GM12891 (cell line): ENCODE results near the gene EML6.
"Not testable (repeated sequence)": the region's sequence is repeated elsewhere in the genome, so short reads cannot be mapped to it uniquely, and the experiment has no call there.

Experiments used
- DNase-seq: peaks from one replicate; pipeline ENCODE4 v3.0.0; 2011; ENCODE audit warnings: low spot score; ENCODE audit not compliant: insufficient read length
- FAIRE-seq: peaks from 2 replicates; lab custom pipeline; 2011; peaks lifted over from hg19 to GRCh38; lab: Jason Lieb, UNC
- PAX5 ChIP-seq: IDR thresholded peaks from 2 replicates; pipeline ENCODE4 v1.6.1; 2011; ENCODE audit warnings: low read length, moderate library complexity, mild to moderate bottlenecking; ENCODE audit not compliant: insufficient read depth, severe bottlenecking
- POLR2A ChIP-seq: IDR thresholded peaks from 2 replicates; pipeline ENCODE4 v1.6.1; 2011; ENCODE audit warnings: low read depth, low read length, control low read depth
- POLR2AphosphoS5 ChIP-seq: IDR thresholded peaks from 2 replicates; pipeline ENCODE4 v1.6.1; 2011; ENCODE audit warnings: low read depth, low read length, control low read depth
- POU2F2 ChIP-seq: IDR thresholded peaks from 2 replicates; pipeline ENCODE4 v1.6.1; 2011; ENCODE audit warnings: low read depth, mild to moderate bottlenecking, control low read depth, low read length, moderate library complexity
- SPI1 ChIP-seq: IDR thresholded peaks from 2 replicates; pipeline ENCODE4 v1.6.1; 2011; ENCODE audit warnings: low read depth, low read length, control low read depth
- TAF1 ChIP-seq: IDR thresholded peaks from 2 replicates; pipeline ENCODE4 v1.6.1; 2011; ENCODE audit warnings: low read depth, low read length, control low read depth

EML6 gene

DNA sequence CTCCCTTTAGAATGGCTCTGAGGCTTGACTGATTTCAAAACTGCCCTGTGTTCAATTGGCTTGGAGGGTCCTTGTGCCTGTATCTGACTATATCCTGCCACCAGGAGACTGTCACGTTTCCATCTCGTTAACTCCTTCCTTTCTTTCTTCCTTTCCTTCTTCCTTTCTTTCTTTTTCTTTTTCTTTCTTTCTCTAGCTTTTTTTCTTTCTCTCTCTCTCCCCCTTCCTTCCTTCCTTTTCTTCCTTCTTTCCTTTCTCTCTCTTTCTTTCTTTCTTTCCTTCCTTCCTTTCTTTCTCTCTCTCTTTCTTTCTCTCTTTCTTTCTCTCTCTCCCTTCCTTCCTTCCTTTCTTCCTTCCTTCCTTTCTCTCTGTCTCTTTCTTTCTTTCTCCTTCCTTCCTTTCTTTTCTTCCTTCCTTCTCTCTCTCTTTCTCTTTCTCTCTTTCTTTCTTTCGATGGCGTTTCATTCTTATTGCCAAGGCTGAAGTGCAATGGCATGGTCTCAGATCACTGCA is 38.1 kb upstream of the EML6 start:
- TF ChIP-seq POU2F2 (no peak), TAF1 (no peak), POLR2AphosphoS5 (no peak), SPI1 (no peak), POLR2A (no peak), PAX5 (no peak)
- FAIRE-seq (no peak), DNase-seq (no peak)

DNA sequence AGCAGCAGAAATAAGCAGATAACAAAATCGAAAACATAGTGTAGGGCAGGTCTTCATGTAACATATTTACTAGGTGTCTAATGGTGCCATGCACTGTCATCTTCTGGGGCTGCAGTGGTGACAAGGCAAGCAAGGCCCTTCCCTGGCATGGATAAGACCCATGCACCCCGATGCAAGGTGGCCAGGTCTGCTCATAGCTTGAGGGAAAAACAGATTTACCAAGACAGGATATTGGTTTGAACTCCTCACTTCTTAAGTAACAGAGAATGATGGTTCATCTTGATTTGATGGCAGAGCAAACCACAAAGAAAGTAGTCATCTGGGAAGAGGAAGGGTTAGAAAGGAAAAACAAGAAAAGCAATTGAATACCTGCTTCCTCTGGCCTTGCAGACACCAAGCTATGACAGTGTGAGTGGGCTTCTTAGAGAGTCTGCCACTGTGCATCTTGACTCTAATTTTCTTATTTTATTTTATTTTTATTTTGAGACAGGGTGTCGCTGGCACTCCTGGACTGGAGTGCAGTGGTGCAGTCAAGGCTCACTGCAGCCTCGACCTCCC is 35.8 kb upstream of the EML6 start:
- FAIRE-seq, result no peak
- TF ChIP-seq POU2F2, result no peak
- TF ChIP-seq PAX5, result no peak
- TF ChIP-seq POLR2AphosphoS5, result no peak
- no peak for TF ChIP-seq TAF1
- no peak for TF ChIP-seq SPI1
- TF ChIP-seq POLR2A, result no peak
- no peak for DNase-seq

DNA sequence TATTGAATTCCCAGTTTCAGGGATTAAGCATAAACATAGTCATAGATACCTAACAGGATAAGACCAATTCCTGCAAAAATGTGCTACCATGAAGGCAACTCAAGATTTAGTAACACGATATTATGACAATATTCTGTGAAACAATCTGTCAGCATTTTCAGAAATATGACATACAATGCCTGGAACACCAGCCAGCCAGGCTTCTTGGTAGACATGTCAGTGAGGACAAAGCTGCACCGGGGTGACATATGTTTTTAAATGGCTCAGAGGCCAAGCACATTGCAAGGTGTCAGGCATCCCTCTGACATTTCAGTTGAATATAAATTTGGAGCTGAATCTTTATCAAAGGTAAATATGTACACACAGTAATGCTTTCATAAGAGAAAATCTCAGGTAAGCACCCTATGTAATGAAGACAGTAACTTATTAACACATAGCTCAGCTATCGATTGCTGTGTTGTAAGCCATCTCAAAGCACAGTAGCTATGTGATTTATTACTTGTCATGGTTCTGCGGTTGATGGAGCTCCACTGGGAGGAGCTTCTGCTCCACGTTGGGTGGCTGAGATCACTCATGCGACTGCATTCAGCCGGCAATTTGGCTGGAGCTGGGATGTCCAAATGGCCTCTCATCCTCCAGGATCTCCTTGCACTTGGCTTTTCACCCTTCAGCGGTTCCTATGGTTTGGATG is 31.9 kb upstream of the EML6 start:
- no peak for TF ChIP-seq SPI1
- TF ChIP-seq POU2F2, result no peak
- TF ChIP-seq PAX5, result no peak
- TF ChIP-seq TAF1, result no peak
- TF ChIP-seq POLR2A, result no peak
- no peak for TF ChIP-seq POLR2AphosphoS5
- no peak for DNase-seq
- peak; percentile 40 for FAIRE-seq

DNA sequence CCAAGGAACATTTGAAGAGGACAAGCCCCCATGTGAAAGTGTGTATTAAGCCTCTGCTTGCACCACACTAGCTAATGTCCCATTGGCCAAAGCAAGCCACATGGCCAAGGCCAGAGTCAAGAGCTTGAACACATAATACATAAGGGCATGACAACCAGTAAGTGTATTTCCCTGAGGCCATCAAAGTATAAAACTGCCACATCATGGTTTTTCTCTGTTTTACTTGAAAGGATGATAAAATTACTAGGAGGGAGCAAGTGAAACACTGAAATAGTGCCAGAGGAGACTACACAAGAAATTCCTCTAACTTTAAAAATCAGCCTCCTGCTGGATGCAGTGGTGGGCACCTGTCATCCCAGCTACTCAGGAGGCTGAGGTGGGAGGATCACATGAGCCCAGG is 30.9 kb upstream of the EML6 start:
- no peak for DNase-seq
- TF ChIP-seq POLR2A, result no peak

DNA sequence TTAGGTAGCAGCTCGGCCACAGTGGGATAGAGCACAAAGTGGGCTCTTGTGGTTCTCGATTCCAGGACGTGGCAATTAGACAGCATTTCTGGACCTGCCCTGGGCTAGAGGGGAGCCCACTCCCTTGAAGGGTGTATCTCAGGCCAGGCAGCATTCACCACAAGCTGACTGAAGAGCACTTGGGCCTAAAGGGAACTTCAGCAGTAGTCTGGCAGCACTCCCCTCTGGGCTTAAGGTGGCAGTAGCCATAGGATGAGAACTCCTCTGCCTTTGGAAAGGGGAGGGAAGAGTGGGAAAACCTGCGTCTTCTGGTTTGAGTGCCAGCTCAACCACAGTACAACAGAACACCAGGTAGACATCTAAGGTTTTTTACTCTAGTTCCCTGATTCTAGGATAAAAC is 28.1 kb upstream of the EML6 start:
- DNase-seq (no peak), FAIRE-seq (no peak)
- no peak for TF ChIP-seq SPI1
- no peak for TF ChIP-seq POLR2A
- no peak for TF ChIP-seq POU2F2
- TF ChIP-seq POLR2AphosphoS5, result no peak
- no peak for TF ChIP-seq TAF1
- no peak for TF ChIP-seq PAX5

More for the DNA sequence above, 30.9 kb upstream of the EML6 start:
- FAIRE-seq, result no peak

DNA sequence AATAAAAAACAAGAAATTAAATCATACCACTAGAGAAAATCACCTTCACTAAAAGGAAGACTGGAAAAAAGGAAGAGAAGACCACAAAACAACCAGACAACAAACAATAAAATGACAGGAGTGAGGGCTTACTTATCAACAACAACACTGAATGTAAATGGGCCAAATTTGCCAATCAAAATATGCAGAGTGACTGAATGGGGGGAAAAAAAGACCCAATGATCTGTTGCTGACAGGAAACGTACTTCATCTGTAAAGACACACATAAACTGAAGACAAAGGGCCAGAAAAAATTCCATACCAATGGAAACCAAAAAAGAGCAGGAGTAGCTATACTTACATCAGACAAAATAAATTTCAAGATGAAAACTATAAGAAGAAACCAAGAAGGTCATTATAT is 25.5 kb upstream of the EML6 start:
- FAIRE-seq (no peak), DNase-seq (no peak)
- no peak for TF ChIP-seq POLR2AphosphoS5
- TF ChIP-seq POU2F2, result no peak
- no peak for TF ChIP-seq POLR2A
- TF ChIP-seq TAF1, result no peak
- no peak for TF ChIP-seq SPI1
- TF ChIP-seq PAX5, result no peak

DNA sequence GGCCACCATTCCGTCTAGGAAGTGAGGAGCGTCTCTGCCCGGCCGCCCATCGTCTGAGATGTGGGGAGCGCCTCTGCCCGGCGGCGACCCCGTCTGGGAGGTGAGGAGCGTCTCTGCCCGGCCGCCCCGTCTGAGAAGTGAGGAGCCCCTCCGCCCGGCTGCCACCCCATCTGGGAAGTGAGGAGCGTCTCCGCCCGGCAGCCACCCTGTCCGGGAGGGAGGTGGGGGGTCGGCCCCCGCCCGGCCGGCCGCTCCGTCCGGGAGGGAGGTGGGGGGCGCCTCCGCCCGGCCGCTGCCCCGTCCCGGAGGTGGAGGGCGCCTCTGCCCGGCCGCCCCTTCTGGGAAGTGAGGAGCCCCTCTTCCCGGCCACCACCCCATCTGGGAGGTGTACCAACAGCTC is 24.5 kb upstream of the EML6 start:
- not testable (repeated sequence) for FAIRE-seq, DNase-seq

DNA sequence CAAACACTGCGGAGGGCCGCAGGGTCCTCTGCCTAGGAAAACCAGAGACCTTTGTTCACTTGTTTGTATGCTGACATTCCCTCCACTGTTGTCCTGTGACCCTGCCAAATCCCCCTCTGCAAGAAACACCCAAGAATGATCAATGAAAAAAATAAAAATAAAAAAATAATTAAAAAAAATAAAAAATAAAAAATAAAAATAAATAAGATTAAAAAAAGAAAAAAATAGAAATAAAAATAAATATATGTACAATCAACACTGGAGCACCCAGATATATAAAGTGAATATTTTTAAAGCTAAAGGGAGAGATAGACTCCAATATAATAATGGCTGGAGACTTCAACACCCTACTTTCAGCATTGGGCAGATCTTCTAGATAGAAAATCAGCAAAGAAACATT is 23.8 kb upstream of the EML6 start:
- FAIRE-seq (no peak), DNase-seq (no peak)
- TF ChIP-seq POLR2AphosphoS5 (no peak), POLR2A (no peak), PAX5 (no peak), POU2F2 (no peak), TAF1 (no peak)

DNA sequence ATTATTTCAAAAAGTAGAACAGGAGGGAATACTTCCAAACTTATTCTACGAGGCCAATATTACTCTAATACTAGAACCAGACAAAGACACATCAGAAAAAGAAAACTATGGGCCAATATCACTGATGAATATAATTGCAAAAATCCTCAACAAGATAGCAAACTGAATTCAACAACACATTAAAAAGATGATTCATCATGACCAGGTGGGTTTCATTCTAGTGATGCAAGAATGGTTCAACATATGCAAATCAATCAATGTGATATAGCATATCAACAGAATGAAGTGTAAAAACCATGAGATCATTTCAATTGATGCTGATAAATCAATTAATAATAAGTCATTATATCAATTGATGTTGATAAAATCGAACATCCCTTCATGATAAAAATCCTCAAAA is 22.4 kb upstream of the EML6 start:
- DNase-seq (no peak), FAIRE-seq (no peak)
- no peak for TF ChIP-seq TAF1
- no peak for TF ChIP-seq PAX5
- no peak for TF ChIP-seq POU2F2
- no peak for TF ChIP-seq POLR2A
- TF ChIP-seq POLR2AphosphoS5, result no peak
- TF ChIP-seq SPI1, result no peak

DNA sequence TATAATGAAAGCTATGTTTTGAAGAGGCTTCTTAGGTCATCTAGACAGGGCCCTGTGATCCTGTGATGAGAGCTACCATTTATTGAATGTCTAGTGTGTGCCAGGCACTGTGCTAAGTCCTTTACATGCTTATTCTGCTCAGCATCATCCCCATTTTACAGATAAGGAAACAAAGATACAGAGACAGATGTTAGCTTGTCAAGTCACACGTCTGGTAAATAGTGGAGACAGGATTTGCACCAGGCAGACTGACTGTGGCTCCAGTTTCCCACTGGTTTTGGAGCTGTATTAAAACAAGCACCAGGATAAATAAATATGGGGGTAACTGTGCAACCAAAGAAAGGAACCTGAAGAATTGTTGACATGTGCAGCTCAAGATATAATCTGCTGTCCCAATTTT is 19.2 kb upstream of the EML6 start:
- FAIRE-seq, result peak; percentile 23
- no peak for DNase-seq
- TF ChIP-seq POU2F2, result no peak
- TF ChIP-seq TAF1, result no peak
- no peak for TF ChIP-seq SPI1
- no peak for TF ChIP-seq PAX5
- no peak for TF ChIP-seq POLR2A
- no peak for TF ChIP-seq POLR2AphosphoS5
